Occipital lobe (tissue), 1 donor: ENCODE data around the gene LCN12. TPM values are rescaled to one million over a fixed set of nuclear protein-coding genes. Genes with fewer than 3 reads are reported as not detected.

Source experiments
- total RNA-seq: library from RNA; depleted of rRNA; stranded (reverse); fragments of >200 nt; gene quantifications from one replicate; pipeline ENCODE4 v1.2.3, GENCODE V29; 2014

LCN12 gene
- total RNA-seq, 1 donor from 2014 or later, result not detected

Other genes with a start within 250 kb of the LCN12 start
- gene DIPK1B, start 239.7 kb upstream of the LCN12 start, total RNA-seq, result 25.1 TPM
- not detected for gene LCN10, start 209.3 kb upstream of the LCN12 start, total RNA-seq
- not detected for gene LCN6, start 203.7 kb upstream of the LCN12 start, total RNA-seq
- not detected for gene LCN8, start 194.0 kb upstream of the LCN12 start, total RNA-seq
- gene LCN15, start 187.8 kb upstream of the LCN12 start, total RNA-seq, result not detected
- gene TMEM141, start 160.9 kb upstream of the LCN12 start, total RNA-seq, result 15.9 TPM
- gene CCDC183, start 155.9 kb upstream of the LCN12 start, total RNA-seq, result 2.8 TPM
- 38.2 TPM for gene RABL6, start 144.3 kb upstream of the LCN12 start, total RNA-seq
- gene AJM1, start 109.8 kb upstream of the LCN12 start, total RNA-seq, result 0.94 TPM
- gene PHPT1, start 102.9 kb upstream of the LCN12 start, total RNA-seq, result 76.9 TPM
- 2.5 TPM for gene MAMDC4, start 99.9 kb upstream of the LCN12 start, total RNA-seq
- gene EDF1, start 86.0 kb upstream of the LCN12 start, total RNA-seq, result 96.2 TPM
- 8.9 TPM for gene TRAF2, start 65.8 kb upstream of the LCN12 start, total RNA-seq
- gene FBXW5, start 7.5 kb upstream of the LCN12 start, total RNA-seq, result 53.7 TPM
- not detected for gene C8G, start 7.0 kb upstream of the LCN12 start, total RNA-seq
- gene PTGDS, start 25.2 kb downstream of the LCN12 start, total RNA-seq, result 52.1 TPM
- 0.16 TPM for gene LCNL1, start 30.7 kb downstream of the LCN12 start, total RNA-seq
- 13.6 TPM for gene PAXX, start 40.1 kb downstream of the LCN12 start, total RNA-seq
- 0.31 TPM for gene CLIC3, start 44.3 kb downstream of the LCN12 start, total RNA-seq
- gene ABCA2, start 76.0 kb downstream of the LCN12 start, total RNA-seq, result 20.9 TPM
- gene FUT7, start 79.8 kb downstream of the LCN12 start, total RNA-seq, result not detected
- 15.3 TPM for gene NPDC1, start 93.9 kb downstream of the LCN12 start, total RNA-seq
- gene ENTPD2, start 101.8 kb downstream of the LCN12 start, total RNA-seq, result 0.16 TPM
- 1.6 TPM for gene SAPCD2, start 118.3 kb downstream of the LCN12 start, total RNA-seq
- 0.31 TPM for gene UAP1L1, start 125.2 kb downstream of the LCN12 start, total RNA-seq
- 38.5 TPM for gene MAN1B1, start 134.7 kb downstream of the LCN12 start, total RNA-seq
- gene DPP7, start 162.5 kb downstream of the LCN12 start, total RNA-seq, result 17.6 TPM
- gene GRIN1, start 186.9 kb downstream of the LCN12 start, total RNA-seq, result 31.2 TPM
- 0.62 TPM for gene LRRC26, start 217.8 kb downstream of the LCN12 start, total RNA-seq
- gene TMEM210, start 219.8 kb downstream of the LCN12 start, total RNA-seq, result not detected
- gene ANAPC2, start 236.3 kb downstream of the LCN12 start, total RNA-seq, result 19.3 TPM
- 13.4 TPM for gene SSNA1, start 236.4 kb downstream of the LCN12 start, total RNA-seq
- gene TPRN, start 248.5 kb downstream of the LCN12 start, total RNA-seq, result 4.7 TPM